IMR-90 (cell line): ENCODE measurements around the gene TRAF6. TPM values are rescaled to one million over a fixed set of nuclear protein-coding genes. Genes with fewer than 3 reads are reported as not detected.
A peak's percentile ranks its signal among the peaks of the same experiment; 100 is the strongest.

ENCODE experiments used
- ATAC-seq: fragments of 200-7000 bp; cut with Tn5 transposase; 2 replicates; pipeline ENCODE4 v1.9.1; 2020; ENCODE audit warnings: low read depth, mild to moderate bottlenecking, moderate library complexity
- BruUV-seq: library from RNA; stranded (reverse); fragments of 400-500 nt; replicated peaks from 2 replicates; lab custom pipeline; 2021; lab: Mats Ljungman, UMichigan
- CTCF ChIA-PET: fragments of 300-600 bp; formaldehyde crosslinking; extraction: SDS; loops from one replicate; lab custom pipeline; 2021; ENCODE audit warnings: antibody characterized with exemption; lab: Yijun Ruan, JAX
- POLR2A ChIA-PET: fragments of 300-600 bp; sonication (Branson Sonifier 250); formaldehyde crosslinking; loops from one replicate; lab custom pipeline; 2022; ENCODE audit warnings: antibody characterized with exemption; ENCODE audit not compliant: unreplicated experiment; lab: Charles Lee
- DNase-seq: peaks from one replicate; pipeline ENCODE4 v3.0.0; 2013
- H2AFZ ChIP-seq: replicated peaks from 2 replicates; pipeline ENCODE3; 2013; ENCODE audit warnings: low read length, mild to moderate bottlenecking; ENCODE audit not compliant: poor library complexity
- H2AK5ac ChIP-seq: 2 replicates; pipeline ENCODE4 v1.6.1; 2013; ENCODE audit warnings: low read depth, low read length, inconsistent platforms
- H2AK9ac ChIP-seq: replicated peaks from 2 replicates; pipeline ENCODE3; 2013; ENCODE audit warnings: mild to moderate bottlenecking, low read depth, low read length, moderate library complexity; ENCODE audit not compliant: poor library complexity
- H2BK120ac ChIP-seq: 2 replicates; pipeline ENCODE4 v1.6.1; 2013; ENCODE audit warnings: low read depth, low read length, inconsistent platforms
- H2BK15ac ChIP-seq: 3 replicates; pipeline ENCODE4 v1.6.1; 2013; ENCODE audit warnings: low read depth, low read length, inconsistent platforms
- H2BK20ac ChIP-seq: 2 replicates; pipeline ENCODE4 v1.6.1; 2013; ENCODE audit warnings: low read depth, mild to moderate bottlenecking, inconsistent platforms, low read length, moderate library complexity
- H2BK5ac ChIP-seq: 2 replicates; pipeline ENCODE4 v1.6.1; 2013; ENCODE audit warnings: mild to moderate bottlenecking, low read depth, low read length, inconsistent platforms; ENCODE audit not compliant: poor library complexity, severe bottlenecking
- H3K14ac ChIP-seq: replicated peaks from 2 replicates; pipeline ENCODE4 v1.6.1; 2013; ENCODE audit warnings: low read depth, low read length, inconsistent platforms
- H3K18ac ChIP-seq: 2 replicates; pipeline ENCODE4 v1.6.1; 2013; ENCODE audit warnings: low read depth, low read length, control low read depth
- H3K23ac ChIP-seq: 2 replicates; pipeline ENCODE4 v1.6.1; 2013; ENCODE audit warnings: low read depth, low read length, inconsistent platforms
- H3K27ac ChIP-seq: 2 replicates; pipeline ENCODE4 v1.5.1; 2013; ENCODE audit warnings: mild to moderate bottlenecking, control low read depth, low read length; ENCODE audit not compliant: insufficient read depth
- H3K27me3 ChIP-seq: 2 replicates; pipeline ENCODE4 v1.6.1; 2013; ENCODE audit warnings: low read length; ENCODE audit not compliant: control insufficient read depth, insufficient read depth
- H3K36me3 ChIP-seq: 2 replicates; pipeline ENCODE4 v1.6.1; 2013; ENCODE audit warnings: low read length, mixed read lengths; ENCODE audit not compliant: control insufficient read depth, insufficient read depth
- H3K4ac ChIP-seq: 2 replicates; pipeline ENCODE4 v1.6.1; 2013; ENCODE audit warnings: low read depth, low read length, inconsistent platforms
- H3K4me1 ChIP-seq: 2 replicates; pipeline ENCODE4 v1.6.1; 2013; ENCODE audit warnings: low read length, mixed read lengths; ENCODE audit not compliant: control insufficient read depth, insufficient read depth
- H3K4me2 ChIP-seq: 2 replicates; pipeline ENCODE4 v1.6.1; 2013; ENCODE audit warnings: low read depth, mild to moderate bottlenecking, control low read depth, low read length, moderate library complexity
- H3K4me3 ChIP-seq: 2 replicates; pipeline ENCODE4 v1.5.1; 2013; ENCODE audit warnings: low read depth, mild to moderate bottlenecking, control low read depth, low read length, moderate library complexity; ENCODE audit not compliant: insufficient read depth
- H3K56ac ChIP-seq: 2 replicates; pipeline ENCODE4 v1.6.1; 2013; ENCODE audit warnings: low read length, inconsistent platforms; ENCODE audit not compliant: insufficient read depth; ENCODE audit errors: extremely low read depth
- H3K79me1 ChIP-seq, 2 experiments: 2 replicates each; pipeline ENCODE4 v1.6.1; 2013; ENCODE audit warnings: low read length in 2 of 2, inconsistent platforms in 1 of 2, low read depth in 1 of 2
- H3K9ac ChIP-seq: 2 replicates; pipeline ENCODE4 v1.6.1; 2013; ENCODE audit warnings: low read depth, low read length, control low read depth
- H3K9me1 ChIP-seq: 2 replicates; pipeline ENCODE4 v1.6.1; 2013; ENCODE audit warnings: low read length, inconsistent platforms; ENCODE audit not compliant: insufficient read depth
- H3K9me3 ChIP-seq: 2 replicates; pipeline ENCODE4 v1.6.1; 2013; ENCODE audit warnings: low read length; ENCODE audit not compliant: control insufficient read depth, insufficient read depth
- H4K20me1 ChIP-seq: 2 replicates; pipeline ENCODE4 v1.6.1; 2013; ENCODE audit warnings: low read length, inconsistent platforms; ENCODE audit not compliant: insufficient read depth
- H4K5ac ChIP-seq: 2 replicates; pipeline ENCODE4 v1.6.1; 2013; ENCODE audit warnings: mild to moderate bottlenecking, low read depth, low read length, control low read depth
- H4K8ac ChIP-seq, 2 experiments: 2 replicates each; pipeline ENCODE4 v1.6.1; 2013; ENCODE audit warnings: low read depth in 2 of 2, low read length in 2 of 2, control low read depth in 1 of 2, inconsistent platforms in 1 of 2
- H4K91ac ChIP-seq: 2 replicates; pipeline ENCODE4 v1.6.1; 2013; ENCODE audit warnings: low read depth, low read length, inconsistent platforms; ENCODE audit not compliant: insufficient read depth
- BHLHE40 ChIP-seq: fragments of 150-350 bp; IDR thresholded peaks from 2 replicates; pipeline ENCODE4 v1.6.1; 2016; ENCODE audit warnings: mild to moderate bottlenecking, low read depth, low read length
- CEBPB ChIP-seq: IDR thresholded peaks from 2 replicates; pipeline ENCODE4 v1.6.1; 2012; ENCODE audit warnings: low read depth, low read length, improper control_type of control experiment
- RAD21 ChIP-seq: IDR thresholded peaks from 2 replicates; pipeline ENCODE4 v1.6.1; 2012; ENCODE audit warnings: low read length, improper control_type of control experiment
- RFX5 ChIP-seq: IDR thresholded peaks from 2 replicates; pipeline ENCODE4 v1.8.0; 2012; ENCODE audit warnings: low read depth, mild to moderate bottlenecking, low read length, moderate library complexity
- SMC3 ChIP-seq: fragments of 150-350 bp; IDR thresholded peaks from 2 replicates; pipeline ENCODE4 v1.6.1; 2016; ENCODE audit warnings: low read depth, mild to moderate bottlenecking, antibody characterized with exemption, low read length, moderate library complexity
- USF2 ChIP-seq: fragments of 150-350 bp; IDR thresholded peaks from 2 replicates; pipeline ENCODE4 v1.6.1; 2017; ENCODE audit warnings: mild to moderate bottlenecking, antibody characterized with exemption, low read length, low read depth
- WGBS, 2 experiments: methylation state at CpG; one replicate each; pipeline versions ENCODE4 v1.1.5 to v1.1.7; 2013; ENCODE audit warnings: missing lambda C conversion rate in 2 of 2; ENCODE audit not compliant: insufficient read length in 1 of 2; ENCODE audit errors: extremely low coverage in 2 of 2; 5-methylcytosine and 5-hydroxymethylcytosine counted together
- dilution Hi-C: fragments of 300-500 bp; cut with HindIII; formaldehyde crosslinking; loops from one replicate; pipeline ENCODE4 v1.14.3; 2018; ENCODE audit warnings: low sequenced_read_pairs; ENCODE audit not compliant: unreplicated experiment
- in situ Hi-C: fragments of 300-500 bp; cut with MboI; formaldehyde crosslinking; loops from 3 replicates; pipeline ENCODE4 v1.14.3; 2019; ENCODE audit warnings: low sequenced_read_pairs, inconsistent platforms, mixed read lengths
- intact Hi-C: fragments of 100-400 bp; cut with micrococcal nuclease; formaldehyde crosslinking; loops from 2 replicates; pipeline ENCODE4 v1.10.0; 2022
- polyA plus RNA-seq, 3 experiments: library from polyadenylated mRNA; depleted of rRNA; stranded (reverse); fragments of >200 nt; gene quantifications; 2 replicates each; pipeline ENCODE4 v1.2.3, GENCODE V29; 2012; ENCODE audit warnings: low replicate concordance in 1 of 3
- total RNA-seq: library from RNA; depleted of rRNA; stranded (reverse); fragments of >200 nt; gene quantifications from 2 replicates; pipeline ENCODE4 v1.2.3, GENCODE V29; 2012

TRAF6 gene
- total and polyA plus RNA-seq, 2 of the 4 experiments (the other 2 are of a cell fraction), result 6.0 to 17.6 TPM

GRCh38 chr11:36488096-36488495, 22.0 kb downstream of the TRAF6 start:
- no peak overlapping the region for H4K8ac ChIP-seq
- DNase-seq (no peak), ATAC-seq (no peak)
- ChIA-PET CTCF (interaction anchor here (0.7 to 3.3 kb wide), 4 partner anchors 9 to 205 kb away, joined by 3 to 12 read pairs (median 5); partner anchors contain the start of gene TRAF6), POLR2A (no interaction called here)
- no peak overlapping the region for H3K9ac ChIP-seq
- no peak overlapping the region for H2BK5ac ChIP-seq
- peaks cover 1% of the 10 kb centered on the region; the same call in 1 of the 2 replicates for H3K4me1 ChIP-seq
- H2BK15ac ChIP-seq, result no peak overlapping the region
- H3K9me1 ChIP-seq, result no peaks in the 10 kb centered on the region
- H3K9me3 ChIP-seq, result no peaks in the 10 kb centered on the region
- dilution Hi-C loops, result loop anchor here (10.0 kb wide), 1 partner anchor 193 kb away; the partner anchor contains the start of gene PRR5L
- no peak overlapping the region for H2AFZ ChIP-seq
- H3K27me3 ChIP-seq, result no peaks in the 10 kb centered on the region
- TF ChIP-seq RAD21 (no peak), RFX5 (no peak), BHLHE40 (no peak), USF2 (no peak), CEBPB (no peak), SMC3 (no peak)
- peak overlapping the region; percentile 87; the same call in 1 of the 2 replicates for H3K14ac ChIP-seq
- 0 out of 2 replicates have a peak overlapping the region, but pooled peaks have one; percentile 53 for H3K23ac ChIP-seq
- H2AK5ac ChIP-seq, result peak overlapping the region; percentile 63; the same call in 1 of the 2 replicates
- H3K18ac ChIP-seq, result no peak overlapping the region
- H4K20me1 ChIP-seq, result no peaks in the 10 kb centered on the region; the same call in 1 of the 2 replicates
- no TSS peak for BruUV-seq
- no peak overlapping the region for H2BK120ac ChIP-seq
- H3K4me3 ChIP-seq, result no peak overlapping the region
- H4K5ac ChIP-seq, result no peak overlapping the region
- in situ Hi-C loops, result loop anchor here (10.0 to 25.0 kb wide), 2 partner anchors 676 to 753 kb away; no protein-coding TSS in a partner anchor
- no peak overlapping the region for H3K27ac ChIP-seq
- H3K56ac ChIP-seq, result no peak overlapping the region
- H4K91ac ChIP-seq, result no peak overlapping the region
- H2AK9ac ChIP-seq, result no peak overlapping the region
- peaks cover 19 to 48% of the 10 kb centered on the region in 2 experiments for H3K79me1 ChIP-seq
- no peak overlapping the region; the same call in 1 of the 2 replicates for H2BK20ac ChIP-seq
- intact Hi-C loops, result no loop called here
- H3K4me2 ChIP-seq, result no peak overlapping the region
- peaks cover 36% of the 10 kb centered on the region for H3K36me3 ChIP-seq
- WGBS, 2 experiments, result no CpG with 5 or more reads among the region's 5 CpGs
- peak overlapping the region; percentile 46; the same call in 1 of the 2 replicates for H3K4ac ChIP-seq
